Endothelial cell of umbilical vein (primary cell): ENCODE results near the gene MLANA. TPM values are rescaled to one million over a fixed set of nuclear protein-coding genes. Genes with fewer than 3 reads are reported as not detected.

ENCODE experiments used
- BruUV-seq: library from RNA; stranded (reverse); fragments of 400-500 nt; replicated peaks from 2 replicates; lab custom pipeline; 2021; lab: Mats Ljungman, UMichigan
- CTCF ChIA-PET: fragments of 300-600, 350-600 bp; sonication (Branson Sonifier 250); formaldehyde crosslinking; loops from one replicate; lab custom pipeline; 2021; ENCODE audit warnings: antibody characterized with exemption, inconsistent platforms; lab: Charles Lee
- POLR2A ChIA-PET: fragments of 300-600, 350-600 bp; sonication (Branson Sonifier 250); formaldehyde crosslinking; loops from one replicate; lab custom pipeline; 2021; ENCODE audit warnings: antibody characterized with exemption, inconsistent platforms; lab: Charles Lee
- DNase-seq: peaks from one replicate; pipeline ENCODE4 v3.0.0-alpha.2; 2011; ENCODE audit warnings: low read depth, low spot score
- FAIRE-seq: peaks from 2 replicates; lab custom pipeline; 2011; peaks lifted over from hg19 to GRCh38; lab: Jason Lieb, UNC
- H2AFZ ChIP-seq: 2 replicates; pipeline ENCODE4 v1.6.0; 2012; ENCODE audit warnings: low read depth, low read length, control low read depth, inconsistent platforms
- H3K27ac ChIP-seq: 2 replicates; pipeline ENCODE4 v1.5.1; 2011; ENCODE audit warnings: low read depth, mild to moderate bottlenecking, control low read depth, low read length, moderate library complexity; ENCODE audit not compliant: insufficient read depth
- H3K27me3 ChIP-seq, 2 experiments: 2 replicates each; pipeline versions ENCODE4 v1.6.0 to v1.6.1; 2011; ENCODE audit warnings: low read length in 2 of 2, mixed read lengths in 1 of 2; ENCODE audit not compliant: control insufficient read depth in 2 of 2, insufficient read depth in 2 of 2
- H3K36me3 ChIP-seq, 2 experiments: 2 replicates in 1 of 2; 3 replicates in 1 of 2; pipeline ENCODE4 v1.5.1; 2011; ENCODE audit warnings: low read length in 2 of 2, mild to moderate bottlenecking in 1 of 2, moderate library complexity in 1 of 2; ENCODE audit not compliant: control insufficient read depth in 2 of 2, insufficient read depth in 2 of 2; ENCODE audit errors: extremely low read depth in 1 of 2
- H3K4me1 ChIP-seq: 3 replicates; pipeline ENCODE4 v1.5.1; 2011; ENCODE audit warnings: mild to moderate bottlenecking, low read length; ENCODE audit not compliant: control insufficient read depth, insufficient read depth; ENCODE audit errors: extremely low read depth
- H3K4me2 ChIP-seq: 2 replicates; pipeline ENCODE4 v1.6.1; 2011; ENCODE audit warnings: low read length, control low read depth, mixed read lengths; ENCODE audit not compliant: insufficient read depth
- H3K4me3 ChIP-seq, 3 experiments: fragments of 200-600 bp in 1 of 3; sonication (generic), shearing (Covaris generic) in 1 of 3; replicated peaks in 1 of 3; 2 replicates each; pipeline ENCODE4 v1.5.1; 2011 to 2016; ENCODE audit warnings: control low read depth in 3 of 3, low read length in 3 of 3, mild to moderate bottlenecking in 2 of 3, inconsistent platforms in 1 of 3, low read depth in 1 of 3, moderate library complexity in 1 of 3; ENCODE audit not compliant: insufficient read depth in 1 of 3
- H3K79me2 ChIP-seq: 2 replicates; pipeline ENCODE4 v1.6.0; 2012; ENCODE audit warnings: low read length, inconsistent platforms; ENCODE audit not compliant: control insufficient read depth, insufficient read depth
- H3K9ac ChIP-seq: replicated peaks from 2 replicates; pipeline ENCODE3; 2011; ENCODE audit warnings: low read length, control low read depth; ENCODE audit not compliant: insufficient read depth; ENCODE audit errors: extremely low read depth
- H3K9me1 ChIP-seq: replicated peaks from 3 replicates; pipeline ENCODE4 v1.6.0; 2011; ENCODE audit warnings: mild to moderate bottlenecking, low read length; ENCODE audit not compliant: control insufficient read depth, insufficient read depth; ENCODE audit errors: extremely low read depth
- H3K9me3 ChIP-seq: replicated peaks from 2 replicates; pipeline ENCODE4 v1.5.1; 2012; ENCODE audit warnings: low read length, inconsistent platforms; ENCODE audit not compliant: control insufficient read depth, insufficient read depth
- H4K20me1 ChIP-seq: replicated peaks from 2 replicates; pipeline ENCODE3; 2011; ENCODE audit warnings: mild to moderate bottlenecking, low read length; ENCODE audit not compliant: control insufficient read depth, insufficient read depth; ENCODE audit errors: extremely low read depth
- EZH2 ChIP-seq: IDR thresholded peaks from 2 replicates; pipeline ENCODE4 v1.6.1; 2012; ENCODE audit warnings: borderline replicate concordance, low read depth, mild to moderate bottlenecking, moderate library complexity, low read length, inconsistent platforms; ENCODE audit not compliant: severe bottlenecking
- FOS ChIP-seq: IDR thresholded peaks from 2 replicates; pipeline ENCODE4 v1.6.1; 2011; ENCODE audit warnings: mild to moderate bottlenecking, low read length, moderate library complexity, borderline replicate concordance; ENCODE audit not compliant: insufficient read depth
- GATA2 ChIP-seq: IDR thresholded peaks from 2 replicates; pipeline ENCODE4 v1.7.0; 2011; ENCODE audit warnings: low read depth, mild to moderate bottlenecking, moderate library complexity, mixed read lengths, low read length; ENCODE audit not compliant: insufficient read length, insufficient read depth
- MYC ChIP-seq: IDR thresholded peaks from one replicate; pipeline ENCODE4 v1.6.1; 2011; ENCODE audit warnings: mild to moderate bottlenecking, low read depth, low read length
- POLR2A ChIP-seq: IDR thresholded peaks from 2 replicates; pipeline ENCODE4 v1.6.1; 2012; ENCODE audit warnings: low read depth, mild to moderate bottlenecking, control low read depth, low read length
- dilution Hi-C: fragments of 300-500 bp; cut with MboI; formaldehyde crosslinking; loops from one replicate; pipeline ENCODE4 v1.15.0; 2019; ENCODE audit warnings: low sequenced_read_pairs; ENCODE audit not compliant: extremely low pct_ligation_motif_present
- intact Hi-C: fragments of 100-400 bp; cut with micrococcal nuclease; formaldehyde crosslinking; loops from one replicate; pipeline ENCODE4 v1.10.0; 2022
- polyA plus RNA-seq, 4 experiments: library from polyadenylated mRNA; depleted of rRNA in 3 of 4; stranded (reverse) in 3 of 4; unstranded in 1 of 4; fragments of >200 nt; gene quantifications; 2 replicates each; pipeline versions ENCODE4 v1.2.1 to v1.2.3, GENCODE V29; 2011 to 2012; ENCODE audit warnings: missing spikeins in 1 of 4
- total RNA-seq: library from RNA; stranded (reverse); gene quantifications from 2 replicates; pipeline ENCODE4 v1.2.3, GENCODE V29; 2021
- TF ChIP-seq, protein P1 (sequence below): IDR thresholded peaks from 2 replicates; pipeline ENCODE4 v1.6.1; 2011; ENCODE audit not compliant: insufficient read depth, insufficient read length
- TF ChIP-seq, protein P2 (sequence below), 2 donors: IDR thresholded peaks; 1 replicate in 1 of 2; 2 replicates in 1 of 2; pipeline ENCODE4 v1.5.1; 2011; ENCODE audit warnings: low read length in 2 of 2, mild to moderate bottlenecking in 2 of 2, moderate library complexity in 2 of 2, control low read depth in 1 of 2, inconsistent platforms in 1 of 2, low read depth in 1 of 2; ENCODE audit not compliant: insufficient read depth in 1 of 2; ENCODE audit errors: extremely low read depth in 1 of 2

MLANA gene
- total and polyA plus RNA-seq, 2 donors (not counting 3 experiments of a cell fraction or from before 2014, with no cell fraction given) = not detected

GRCh38 chr9:5892456-5893133 is 1.9 kb downstream of the MLANA start:
- H3K4me2 ChIP-seq = no peak overlapping the region
- no peaks in the 10 kb centered on the region for H3K79me2 ChIP-seq
- intact Hi-C loops = no loop called here
- DNase-seq = peak; percentile 15
- no peaks in the 10 kb centered on the region for H3K36me3 ChIP-seq
- H3K9me1 ChIP-seq = no peaks in the 10 kb centered on the region
- no peak overlapping the region for H3K27ac ChIP-seq
- ChIA-PET POLR2A (no interaction called here), CTCF (interaction anchor here (1.0 to 2.5 kb wide), 2 partner anchors 162 to 414 kb away, joined by 3 to 6 read pairs; no protein-coding TSS in a partner anchor)
- no peaks in the 10 kb centered on the region for H4K20me1 ChIP-seq
- no peak overlapping the region for H2AFZ ChIP-seq
- no peaks in the 10 kb centered on the region for H3K4me1 ChIP-seq
- dilution Hi-C loops = no loop called here
- FAIRE-seq = no peak
- H3K4me3 ChIP-seq = no peak overlapping the region
- TF ChIP-seq EZH2 (no peak), GATA2 (no peak), POLR2A (no peak), FOS (peak; percentile 17), MYC (no peak)
- TF ChIP-seq, protein P1, sequence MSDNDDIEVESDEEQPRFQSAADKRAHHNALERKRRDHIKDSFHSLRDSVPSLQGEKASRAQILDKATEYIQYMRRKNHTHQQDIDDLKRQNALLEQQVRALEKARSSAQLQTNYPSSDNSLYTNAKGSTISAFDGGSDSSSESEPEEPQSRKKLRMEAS = no peak
- TF ChIP-seq, protein P2, sequence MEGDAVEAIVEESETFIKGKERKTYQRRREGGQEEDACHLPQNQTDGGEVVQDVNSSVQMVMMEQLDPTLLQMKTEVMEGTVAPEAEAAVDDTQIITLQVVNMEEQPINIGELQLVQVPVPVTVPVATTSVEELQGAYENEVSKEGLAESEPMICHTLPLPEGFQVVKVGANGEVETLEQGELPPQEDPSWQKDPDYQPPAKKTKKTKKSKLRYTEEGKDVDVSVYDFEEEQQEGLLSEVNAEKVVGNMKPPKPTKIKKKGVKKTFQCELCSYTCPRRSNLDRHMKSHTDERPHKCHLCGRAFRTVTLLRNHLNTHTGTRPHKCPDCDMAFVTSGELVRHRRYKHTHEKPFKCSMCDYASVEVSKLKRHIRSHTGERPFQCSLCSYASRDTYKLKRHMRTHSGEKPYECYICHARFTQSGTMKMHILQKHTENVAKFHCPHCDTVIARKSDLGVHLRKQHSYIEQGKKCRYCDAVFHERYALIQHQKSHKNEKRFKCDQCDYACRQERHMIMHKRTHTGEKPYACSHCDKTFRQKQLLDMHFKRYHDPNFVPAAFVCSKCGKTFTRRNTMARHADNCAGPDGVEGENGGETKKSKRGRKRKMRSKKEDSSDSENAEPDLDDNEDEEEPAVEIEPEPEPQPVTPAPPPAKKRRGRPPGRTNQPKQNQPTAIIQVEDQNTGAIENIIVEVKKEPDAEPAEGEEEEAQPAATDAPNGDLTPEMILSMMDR (IDR thresholded peaks at IDR 0.05; ENCODE audit: extremely low read depth in 1 of 2, insufficient read depth in 1 of 2, low read depth in 1 of 2, low read length in 2 of 2) = no peak
- no peaks in the 10 kb centered on the region for H3K9me3 ChIP-seq
- H3K9ac ChIP-seq = no peak overlapping the region
- peaks cover 3 to 4% of the 10 kb centered on the region in 2 experiments for H3K27me3 ChIP-seq
- BruUV-seq = no TSS peak
